ENCODE results near the gene AARS2.

AARS2 gene

DNA sequence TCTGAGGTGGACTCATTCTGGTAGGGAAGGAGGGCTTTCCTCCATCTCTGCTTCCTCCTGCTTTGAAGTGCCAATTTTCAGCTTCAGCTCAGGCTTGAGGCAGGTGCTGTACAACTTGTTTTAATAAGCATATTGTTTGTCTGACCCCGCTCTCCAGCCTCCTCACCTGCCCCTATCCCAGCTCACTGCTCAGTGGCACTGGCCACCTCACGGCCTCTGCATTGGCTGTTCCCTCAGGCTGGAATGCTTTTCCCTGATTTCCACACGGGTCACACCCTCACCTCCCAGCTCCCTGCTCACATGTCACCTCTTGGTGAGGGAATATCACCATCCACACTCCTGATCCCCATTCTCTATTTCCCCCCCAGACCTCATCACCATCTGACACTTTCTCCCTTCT, 14.3 kb downstream of the AARS2 start:
- no peak for DNase-seq

DNA sequence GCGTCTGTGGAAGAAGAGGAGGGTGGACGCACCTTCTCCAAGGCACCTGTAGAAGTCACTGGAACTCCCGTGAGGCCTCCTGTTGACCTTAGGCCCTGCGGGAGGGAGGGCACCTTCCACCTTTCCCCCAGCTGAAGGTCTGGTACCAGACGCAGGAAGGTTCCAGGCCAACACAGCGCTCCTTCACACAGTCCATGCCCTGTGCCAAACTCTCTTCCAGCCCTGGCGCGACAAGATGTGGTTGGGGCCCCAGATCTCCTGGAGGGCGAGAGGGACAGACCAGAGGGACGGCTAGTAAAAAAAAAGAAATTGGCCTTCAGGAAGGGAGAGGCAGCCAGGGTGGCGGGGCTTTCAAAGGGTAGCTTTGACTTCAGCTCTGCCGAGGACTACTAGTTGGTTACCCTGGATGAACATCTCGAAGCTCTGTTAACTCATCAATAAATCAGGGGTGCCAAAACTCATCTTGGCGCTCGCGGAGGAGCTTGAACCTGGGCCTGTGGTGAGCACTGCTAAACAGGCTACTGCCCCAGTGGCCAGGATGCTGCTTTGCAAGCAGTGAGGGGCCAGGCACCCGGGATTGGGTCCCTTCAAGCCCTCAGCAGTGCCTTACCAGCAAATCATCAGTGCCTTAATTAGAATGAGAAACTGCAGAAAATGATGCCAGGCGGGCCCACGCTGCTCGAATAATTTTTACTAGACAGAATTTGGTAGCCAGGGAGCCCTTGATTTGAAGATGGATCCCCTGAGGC, 14.9 kb downstream of the AARS2 start:
- DNase-seq, result no peak

DNA sequence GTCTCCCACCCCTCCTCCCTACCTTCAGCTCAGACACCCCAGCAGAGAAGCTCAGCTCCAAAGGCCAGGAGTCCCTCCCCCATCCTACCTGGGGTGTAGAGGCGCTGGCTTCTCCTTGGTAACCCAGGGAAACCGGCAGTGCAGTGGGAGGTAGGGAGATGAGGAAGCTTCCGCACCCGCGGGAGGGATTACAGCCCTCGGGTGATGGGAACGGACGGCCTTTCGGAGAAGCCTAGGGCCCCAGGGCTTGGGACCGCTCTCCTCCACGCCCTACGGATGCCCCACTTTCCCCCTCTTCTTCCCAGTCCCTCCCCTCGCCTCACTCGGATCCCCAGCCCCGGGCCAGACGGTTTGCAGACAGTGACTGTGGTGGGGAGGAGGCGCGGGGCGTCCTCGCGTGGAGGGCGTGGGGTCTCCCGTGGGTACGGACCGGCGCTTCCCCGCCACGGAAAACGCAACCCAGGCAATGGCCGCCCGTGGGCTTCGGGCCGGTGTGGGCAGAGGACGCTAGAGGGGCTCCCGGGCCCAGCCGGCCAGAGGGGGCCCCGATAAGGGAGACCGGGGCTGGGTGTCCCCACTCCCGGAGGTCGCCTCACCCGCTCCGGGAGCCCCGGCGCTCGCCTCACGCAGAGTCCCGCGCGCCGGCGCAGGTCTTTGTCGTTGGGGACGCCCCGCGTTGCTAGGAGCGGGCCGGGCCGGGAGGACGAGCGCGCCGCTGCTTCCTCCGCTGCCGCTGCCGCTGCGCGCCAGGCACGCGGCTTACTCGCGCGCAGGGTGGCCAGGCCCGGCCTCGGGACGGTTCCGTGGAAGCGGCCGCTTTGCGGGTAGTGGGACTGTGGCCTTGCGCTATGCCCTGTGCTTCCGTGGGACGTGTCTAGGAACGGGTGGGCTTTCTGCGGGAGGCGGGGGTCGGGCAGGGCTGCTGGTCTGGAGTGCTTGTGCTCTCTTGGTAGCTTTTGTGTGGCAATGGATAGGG, 15.8 kb downstream of the AARS2 start:
- peak; percentile 28 for DNase-seq

DNA sequence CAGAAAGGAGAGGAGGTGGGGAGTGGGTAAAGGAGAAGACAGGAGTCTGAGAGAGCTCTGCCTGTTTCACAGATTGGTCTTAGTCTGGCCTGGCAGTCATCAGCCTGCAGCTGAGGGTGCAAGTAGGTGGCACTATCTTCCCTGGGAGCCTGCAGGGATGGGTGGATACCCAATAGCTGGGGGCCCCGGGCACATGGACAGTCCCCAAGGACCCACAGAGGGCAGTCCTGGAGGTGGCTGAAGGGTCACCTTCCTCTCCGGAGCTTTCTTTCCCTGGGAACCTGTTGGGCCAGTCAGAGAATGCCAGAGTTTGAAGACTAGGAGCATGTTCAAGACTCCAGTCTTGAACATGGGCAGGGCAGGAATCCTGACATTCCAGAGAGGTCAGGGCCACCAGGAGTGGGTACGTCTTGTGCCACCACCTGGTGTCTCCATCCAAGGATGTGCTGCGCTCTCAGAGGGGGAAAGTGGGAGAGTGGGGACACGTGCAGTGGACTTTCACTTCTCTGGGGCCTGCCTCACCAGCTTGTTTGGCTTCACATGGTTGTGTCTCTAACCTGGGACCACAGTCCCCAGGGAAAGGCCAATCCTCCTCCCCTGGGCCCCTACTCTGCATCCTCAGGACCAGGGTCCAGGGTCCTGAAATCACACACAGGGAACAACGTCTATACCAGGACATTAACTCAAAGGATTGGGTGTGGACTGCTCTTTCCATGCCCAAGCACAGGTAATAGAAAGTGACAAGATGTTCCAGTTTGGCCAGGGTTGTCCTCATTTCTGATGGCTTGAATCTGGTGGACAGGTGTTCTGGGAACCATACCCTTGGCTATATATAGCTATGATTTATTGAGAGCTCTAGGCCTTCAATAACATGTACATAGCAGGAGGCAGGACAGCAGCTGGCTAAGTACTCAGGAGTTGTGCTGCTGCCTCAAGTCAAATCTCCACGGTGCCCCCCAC, 18.0 kb downstream of the AARS2 start:
- no peak for DNase-seq

DNA sequence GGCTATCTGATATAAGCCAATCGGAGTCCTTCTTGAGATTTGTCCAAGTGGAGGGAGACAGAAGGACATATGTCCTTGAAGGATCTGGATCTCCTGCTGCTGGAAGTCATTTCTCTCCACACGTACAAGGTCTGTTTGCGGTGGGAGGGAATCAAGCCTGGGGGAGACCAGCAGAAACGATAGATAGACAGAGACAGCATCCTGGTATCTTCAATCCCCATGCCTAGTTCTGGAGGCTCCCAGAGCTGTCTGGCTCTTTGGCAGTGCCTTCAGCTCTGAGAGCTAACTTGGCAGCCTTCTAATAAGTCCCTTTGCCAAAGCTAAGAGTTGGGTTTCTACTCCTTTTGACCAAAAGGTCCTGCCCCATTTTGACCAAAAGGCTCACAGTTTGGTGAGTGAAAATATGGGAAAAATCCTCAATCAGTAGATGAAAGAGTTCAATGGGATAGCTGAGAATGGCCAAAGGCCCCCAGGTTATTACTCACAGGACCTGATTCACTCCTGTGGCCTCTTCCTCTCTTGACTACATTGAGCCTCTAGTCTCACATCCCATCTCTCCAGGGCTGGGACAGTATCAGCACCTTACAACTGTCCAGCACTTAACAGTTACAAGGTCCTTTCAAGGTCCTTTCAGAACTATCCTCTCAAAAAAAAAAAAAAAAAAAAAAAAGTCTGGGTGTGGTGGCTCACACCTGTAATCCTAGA, 20.3 kb downstream of the AARS2 start:
- DNase-seq, result no peak

DNA sequence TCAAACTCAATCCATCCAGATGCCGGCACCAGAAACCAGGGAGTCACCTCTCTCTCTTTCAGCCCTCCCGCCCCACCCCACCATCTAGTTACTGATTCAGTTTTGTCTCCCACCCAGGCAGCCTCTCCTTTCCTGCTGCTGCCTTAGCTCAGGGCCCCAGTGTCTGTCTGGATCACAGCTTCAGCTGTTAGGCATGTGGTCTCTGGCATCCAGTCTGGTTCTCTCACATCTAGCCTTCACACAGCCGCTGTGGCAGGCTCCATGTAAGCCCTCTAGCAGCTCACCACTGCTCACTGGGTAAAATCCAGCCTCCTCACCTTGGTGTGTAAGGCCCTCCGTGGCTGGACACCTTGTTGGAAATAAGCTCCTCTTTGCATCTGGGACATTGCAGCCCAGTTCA, 21.3 kb downstream of the AARS2 start:
- DNase-seq, result no peak

DNA sequence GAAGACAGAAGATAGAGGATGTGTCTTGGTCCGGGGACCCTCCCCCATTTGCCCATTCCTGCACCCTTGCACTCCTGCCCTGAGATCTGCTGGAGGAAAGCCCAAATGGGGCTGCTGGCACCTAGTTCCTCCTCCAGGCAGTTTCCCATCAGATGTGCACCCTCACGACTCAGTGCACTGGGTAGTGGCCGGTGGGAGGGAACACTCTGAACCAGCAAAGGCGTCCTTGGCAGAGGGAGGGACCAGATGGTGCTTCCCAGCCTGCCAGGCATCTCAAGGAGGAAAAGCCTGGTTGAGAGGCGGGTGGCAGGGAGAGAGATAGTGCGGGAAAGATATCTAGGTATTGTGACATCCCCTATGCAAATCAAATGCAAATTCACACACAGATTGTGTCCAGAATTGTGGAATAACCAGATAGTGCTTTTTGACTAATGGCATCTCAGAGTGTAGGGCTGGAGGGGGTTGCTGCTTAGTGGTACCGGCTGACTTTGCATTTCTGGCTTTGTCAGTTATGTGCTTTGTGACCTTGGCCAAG, 23.4 kb downstream of the AARS2 start:
- DNase-seq, result no peak

DNA sequence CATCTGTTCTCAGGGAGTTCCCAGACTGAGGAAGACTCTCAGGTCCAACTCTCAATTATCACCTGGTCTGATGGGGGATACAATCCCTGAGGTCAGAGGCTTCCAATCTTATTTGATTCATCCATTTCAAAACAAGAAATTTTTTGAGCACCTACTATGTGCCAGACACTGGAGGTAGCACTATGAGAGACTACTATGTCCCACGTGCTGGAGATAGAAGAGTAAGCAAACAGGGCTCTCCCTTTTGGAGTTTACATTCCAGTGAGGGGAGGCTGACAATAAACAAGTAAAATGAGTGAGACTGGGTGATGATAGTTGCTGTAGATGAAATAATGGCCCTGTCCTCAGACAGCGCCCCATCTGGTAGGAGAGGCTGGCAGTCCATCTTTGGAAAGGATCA, 26.4 kb downstream of the AARS2 start:
- DNase-seq, result no peak

DNA sequence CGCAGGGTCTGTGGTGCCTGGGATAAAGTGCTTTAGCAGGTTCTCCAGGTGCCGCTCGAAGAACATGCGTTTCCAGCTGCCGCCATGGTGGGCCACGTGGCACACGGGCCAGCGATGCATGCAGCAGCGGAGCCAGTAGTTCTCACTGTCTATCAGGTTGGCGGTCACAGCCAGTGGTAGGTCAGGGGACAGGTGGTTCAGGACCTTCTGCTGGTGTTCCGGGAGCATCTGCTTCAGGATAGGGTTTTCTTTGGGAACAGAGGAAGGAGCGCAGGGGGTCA, 26.9 kb downstream of the AARS2 start:
- no peak for DNase-seq

DNA sequence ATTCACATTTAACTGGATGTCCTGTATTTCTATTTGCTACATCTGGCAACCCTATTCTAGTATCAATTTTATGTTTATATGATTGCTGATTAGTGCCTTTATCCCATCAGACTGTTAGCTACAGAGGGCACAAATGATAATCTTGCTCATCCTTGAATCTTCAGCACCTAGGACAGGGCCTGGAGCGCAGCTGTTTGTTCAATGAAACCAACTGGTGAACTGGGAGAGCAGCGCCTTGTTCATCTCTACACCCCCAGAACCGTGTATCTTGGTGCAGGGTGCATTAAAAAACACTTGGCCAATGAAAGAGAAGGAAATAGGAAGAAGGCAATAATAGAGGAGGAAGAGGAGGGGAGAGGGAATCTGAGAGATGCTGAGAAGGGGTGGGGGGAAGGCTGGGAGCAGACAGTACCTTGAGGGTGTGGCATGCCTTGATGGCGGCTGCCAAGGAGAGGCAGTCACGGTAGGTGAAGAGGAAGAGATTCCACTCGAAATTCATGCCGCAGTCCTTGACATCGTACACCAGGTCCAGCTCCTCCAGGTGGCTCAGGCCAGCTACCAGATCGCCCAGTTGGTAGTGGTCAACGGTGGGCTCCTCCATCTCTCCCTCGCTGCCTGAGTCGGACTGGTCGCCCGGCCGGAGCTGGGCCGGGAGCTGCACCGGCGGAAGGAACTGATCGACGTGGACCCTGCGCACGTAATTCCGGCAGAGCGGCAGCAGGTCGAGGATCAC, 27.4 kb downstream of the AARS2 start:
- peak; percentile 22 for DNase-seq

DNA sequence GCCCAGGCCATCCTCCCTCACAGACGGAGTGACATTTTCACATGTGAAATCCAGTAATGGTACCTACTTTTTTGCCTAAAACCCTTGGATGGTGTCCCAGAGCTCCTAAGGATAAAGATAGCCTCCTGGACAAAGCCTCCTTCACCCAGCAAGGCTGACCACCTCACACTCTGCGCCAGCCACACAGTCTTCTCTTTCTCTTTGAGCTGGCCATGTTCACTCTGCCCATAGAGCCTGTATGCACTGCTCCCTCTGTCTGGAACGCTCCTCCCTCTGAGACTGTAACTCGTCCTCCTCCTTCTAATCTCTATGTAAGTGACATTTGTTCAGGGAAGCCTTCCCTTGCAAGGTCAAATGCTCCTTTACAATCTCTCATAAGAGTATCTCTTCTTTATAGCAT, 28.3 kb downstream of the AARS2 start:
- no peak for DNase-seq

DNA sequence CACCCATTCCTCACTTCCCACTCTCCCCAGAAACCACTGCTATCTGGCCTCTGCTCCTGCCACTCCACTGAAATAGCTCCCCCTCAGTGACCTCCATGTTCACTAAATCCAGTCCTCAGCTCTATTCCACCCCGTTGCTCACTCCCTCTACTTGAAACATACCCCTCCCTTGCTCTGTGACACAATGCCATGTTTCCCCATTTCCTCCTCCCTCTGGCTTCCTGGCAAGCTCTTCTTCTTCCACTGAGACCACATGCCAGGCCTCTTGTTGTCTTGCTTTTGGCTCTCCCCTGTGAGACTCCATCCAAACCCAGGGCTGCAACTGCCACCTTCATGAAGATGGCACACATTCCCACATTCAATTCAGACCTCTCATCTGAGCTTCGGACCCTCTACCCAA, 29.0 kb downstream of the AARS2 start:
- no peak for DNase-seq

DNA sequence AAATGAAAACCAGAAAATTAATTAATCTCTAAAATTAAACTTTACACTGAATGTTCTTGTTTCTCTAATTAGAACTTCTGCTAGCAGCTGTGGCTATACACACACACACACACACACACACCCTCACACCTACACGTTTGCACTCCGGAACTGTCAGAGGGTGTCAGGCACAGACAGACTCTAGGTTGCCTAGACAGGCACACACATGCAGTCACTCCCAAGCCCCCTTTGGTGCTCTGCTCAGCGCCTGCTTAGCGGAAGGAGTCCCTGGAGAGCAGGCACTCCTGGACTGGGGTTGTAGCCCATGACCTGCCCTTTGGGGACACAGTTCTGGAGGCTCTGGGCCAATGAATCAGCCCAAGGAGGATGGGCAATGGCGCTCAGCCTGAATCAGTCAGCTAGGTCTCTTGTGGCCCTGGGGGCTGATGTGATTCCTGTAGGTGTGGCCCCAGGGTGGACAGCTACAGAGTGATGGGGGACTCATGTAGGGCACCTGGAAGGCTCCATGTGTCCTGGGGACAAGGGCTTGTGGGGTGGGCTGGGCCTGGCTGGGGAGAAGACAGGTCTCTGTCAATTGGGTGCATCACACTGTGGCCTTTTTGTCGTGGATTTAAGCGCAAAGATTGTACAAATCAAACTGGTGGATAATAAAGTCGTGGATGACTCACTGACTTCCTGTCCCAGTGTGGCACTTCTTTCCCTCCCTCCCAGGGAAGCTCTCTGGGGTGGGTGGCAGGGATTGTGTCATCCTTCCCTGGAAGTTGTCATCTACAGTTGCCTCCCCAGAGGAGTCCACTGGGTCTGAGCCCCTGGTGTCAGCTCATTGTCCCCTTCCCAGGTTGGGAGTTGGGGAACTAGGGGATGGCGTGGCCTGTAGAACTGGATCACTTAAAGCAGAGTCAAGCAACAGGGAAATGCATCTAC, 34.1 kb downstream of the AARS2 start:
- peak; percentile 11 for DNase-seq

DNA sequence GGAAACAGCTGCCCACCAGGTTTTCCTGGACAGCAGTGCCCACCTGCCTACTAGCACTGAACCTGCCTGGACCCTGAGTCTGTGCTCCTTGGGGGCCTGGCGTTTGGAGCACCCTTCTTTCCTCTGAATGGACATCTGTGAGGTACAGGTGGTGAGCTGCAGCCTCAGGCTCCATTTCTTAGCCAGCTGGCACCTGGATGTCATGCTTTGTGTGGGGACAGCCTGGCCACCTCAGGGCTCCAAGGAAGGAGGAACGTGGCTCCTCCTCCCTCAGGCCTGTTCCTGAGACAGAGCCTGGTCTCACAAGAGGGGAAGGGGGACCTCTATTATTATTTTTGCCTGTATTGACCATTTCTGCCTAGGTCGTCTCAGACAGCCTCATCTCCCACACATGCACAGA, 34.8 kb downstream of the AARS2 start:
- DNase-seq, result no peak

DNA sequence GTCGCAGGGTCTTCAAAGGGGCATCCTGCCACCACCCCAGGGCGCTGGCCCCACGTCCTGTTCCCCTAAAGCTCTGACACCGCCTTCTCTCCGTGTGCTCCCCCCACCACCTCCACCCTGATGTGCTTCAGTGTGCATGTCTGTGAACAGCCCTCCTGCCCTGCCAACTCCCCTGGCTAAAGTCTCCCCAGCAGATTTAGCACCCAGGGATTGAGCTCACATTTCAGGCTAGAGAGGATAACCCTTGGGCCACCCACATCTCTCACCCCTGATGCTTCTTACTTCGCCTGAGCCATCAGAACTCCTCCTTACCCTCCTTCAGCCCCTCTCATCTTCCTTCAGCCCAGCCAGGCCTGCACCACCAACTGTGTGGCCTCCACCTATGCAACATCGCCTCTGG, 35.4 kb downstream of the AARS2 start:
- DNase-seq, result no peak

DNA sequence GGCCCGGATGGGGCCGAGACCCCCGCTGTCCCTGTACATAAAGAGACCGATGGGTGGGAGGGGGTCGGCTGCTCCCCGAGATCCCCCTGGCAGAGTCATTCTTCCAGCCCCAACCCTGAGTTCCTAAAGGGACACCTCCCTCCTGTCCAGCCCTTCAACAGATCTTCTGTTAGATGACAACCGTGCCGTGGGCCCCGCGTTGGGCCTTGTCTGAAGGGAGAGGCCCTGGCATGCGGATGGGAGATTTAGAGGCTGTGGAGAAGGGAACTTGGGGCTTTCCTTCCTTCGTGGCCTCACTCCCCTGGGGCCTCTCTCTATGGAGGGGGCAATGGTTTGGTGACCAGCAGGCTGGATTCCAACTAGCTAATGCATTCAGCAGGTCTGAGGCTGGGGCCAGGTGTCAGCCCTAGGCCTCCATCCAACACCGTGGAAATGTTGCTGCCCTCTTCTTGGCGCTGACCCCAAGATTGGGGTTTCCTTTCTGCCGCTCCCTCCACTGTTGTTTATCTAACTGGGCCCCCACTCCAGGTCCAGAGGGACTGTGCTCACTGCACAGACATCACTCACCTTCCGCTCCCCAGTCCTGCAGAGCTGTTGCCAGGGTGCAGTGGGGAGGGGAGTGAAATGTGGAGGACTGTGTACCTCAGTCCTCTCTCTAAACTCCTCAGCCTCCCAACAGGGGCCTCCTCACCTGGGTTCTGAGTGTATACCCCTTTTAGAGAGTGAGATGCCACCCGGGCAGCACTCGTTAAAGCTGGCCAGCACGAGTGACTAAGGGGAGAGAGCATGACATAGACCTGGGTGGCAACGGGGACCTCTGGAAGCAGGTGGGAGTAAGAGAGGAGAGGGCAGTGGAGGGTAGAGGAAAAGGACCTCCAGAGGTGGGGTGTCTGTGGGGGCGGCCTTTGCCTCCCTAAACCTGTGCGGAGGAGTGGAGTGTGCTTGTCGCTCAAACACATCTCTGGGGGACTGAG, 36.2 kb downstream of the AARS2 start:
- DNase-seq, result no peak

DNA sequence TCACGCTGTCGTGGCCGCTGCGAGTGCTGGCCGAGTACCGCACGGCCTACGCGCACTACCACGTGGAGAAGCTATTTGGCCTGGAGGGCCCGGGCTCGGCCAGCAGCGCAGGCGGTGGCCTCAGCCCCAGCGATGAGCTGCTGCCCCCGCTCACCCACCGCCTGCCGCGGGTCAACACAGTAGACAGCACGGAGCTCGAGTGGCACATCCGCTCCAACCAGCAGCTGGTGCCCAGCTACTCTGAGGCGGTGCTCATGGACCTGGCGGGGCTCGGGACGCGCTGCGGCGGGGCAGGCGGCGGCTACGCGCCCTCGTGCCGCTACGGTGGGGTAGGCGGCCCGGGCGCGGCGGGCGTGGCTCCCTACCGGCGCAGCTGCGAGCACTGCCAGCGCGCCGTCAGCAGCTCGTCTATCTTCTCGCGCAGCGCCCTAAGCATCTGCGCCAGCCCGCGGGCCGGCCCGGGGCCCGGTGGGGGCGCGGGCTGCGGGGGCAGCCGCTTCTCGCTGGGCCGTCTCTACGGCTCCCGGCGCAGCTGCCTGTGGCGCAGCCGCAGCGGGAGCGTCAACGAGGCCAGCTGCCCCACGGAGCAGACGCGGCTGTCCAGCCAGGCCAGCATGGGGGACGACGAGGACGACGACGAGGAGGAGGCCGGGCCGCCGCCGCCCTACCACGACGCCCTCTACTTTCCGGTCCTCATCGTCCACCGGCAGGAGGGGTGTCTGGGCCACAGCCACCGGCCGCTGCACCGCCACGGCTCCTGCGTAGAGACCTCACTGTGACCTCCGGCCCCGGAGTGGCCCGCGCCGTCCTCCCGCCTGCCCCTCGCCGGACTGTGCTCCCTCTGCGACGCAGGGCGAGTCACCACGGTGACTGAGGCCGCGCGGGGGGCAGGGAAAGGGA, 37.1 kb downstream of the AARS2 start:
- no peak for DNase-seq

DNA sequence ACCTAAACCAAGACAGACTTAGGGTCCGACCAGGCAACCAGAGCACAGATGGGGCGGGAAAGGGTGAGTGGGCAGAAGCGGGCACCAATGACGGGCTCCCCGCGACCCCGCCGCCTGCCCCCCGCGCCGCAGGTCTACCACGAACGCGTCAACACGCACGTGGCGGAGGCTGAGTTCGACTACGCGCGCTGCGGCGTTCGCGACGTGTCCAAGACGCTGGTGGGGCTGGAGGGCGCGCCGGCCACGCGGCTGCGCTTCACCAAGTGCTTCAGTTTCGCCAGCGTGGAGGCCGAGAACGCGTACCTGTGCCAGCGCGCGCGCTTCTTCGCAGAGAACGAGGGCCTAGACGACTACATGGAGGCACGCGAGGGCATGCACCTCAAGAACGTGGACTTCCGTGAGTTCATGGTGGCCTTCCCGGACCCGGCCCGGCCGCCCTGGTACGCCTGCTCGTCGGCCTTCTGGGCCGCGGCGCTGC, 37.8 kb downstream of the AARS2 start:
- no peak for DNase-seq

Data from fibroblast of skin of right biceps (primary cell).